ENCODE measurements around the gene SERP2. TPM values are rescaled to one million over a fixed set of nuclear protein-coding genes. Genes with fewer than 3 reads are reported as not detected.

SERP2 gene
- total RNA-seq, 1 donor, result 5.6 TPM

DNA sequence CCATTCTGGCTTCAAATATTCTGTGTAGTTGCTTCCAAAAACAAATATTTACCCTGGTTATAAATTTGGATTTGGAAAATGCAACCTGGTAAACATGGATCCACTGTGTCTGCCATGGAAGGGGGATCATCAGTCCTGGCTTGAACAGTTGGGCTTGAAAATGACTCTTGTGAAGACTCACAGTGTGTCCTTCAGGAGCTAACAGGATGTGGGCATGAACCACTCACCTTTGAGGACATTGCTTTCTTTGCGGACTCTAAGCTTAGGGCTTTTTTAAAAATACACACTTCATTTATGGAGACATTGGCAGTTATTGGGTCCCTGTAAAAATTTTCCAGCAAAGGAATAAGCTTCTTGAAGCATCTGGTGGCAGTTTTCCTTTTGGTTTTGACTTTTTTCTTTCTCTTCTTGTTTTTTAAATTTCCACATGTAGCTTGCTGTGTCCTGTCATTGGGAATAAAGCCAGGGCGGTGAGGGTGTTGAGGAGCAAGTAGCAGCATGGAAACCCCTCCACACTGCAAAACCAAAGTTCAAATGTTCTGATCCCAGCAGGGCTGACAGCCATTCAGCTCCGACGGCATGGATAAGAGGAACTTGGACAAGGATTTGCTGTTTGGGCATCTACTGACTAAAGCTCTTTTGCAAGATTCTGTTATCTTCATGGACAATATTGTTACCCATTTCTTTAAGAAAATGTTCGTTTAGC lies 39.5 kb upstream of the SERP2 start:
- DNase-seq (ENCODE audit: low read depth), result no peak
- TF ChIP-seq CTCF (IDR thresholded peaks at IDR 0.05; ENCODE audit: insufficient read depth, low read depth, low read length), result no peak
- H3K4me3 ChIP-seq (ENCODE audit: low read depth, low read length), result no peak overlapping the region

- no peak overlapping the region for H3K4me3 ChIP-seq (ENCODE audit: low read depth, low read length)
- DNase-seq (ENCODE audit: low read depth), result no peak
- TF ChIP-seq CTCF (IDR thresholded peaks at IDR 0.05; ENCODE audit: insufficient read depth, low read depth, low read length), result no peak
Observed at GRCh38 chr13:44334751-44335150, 38.9 kb upstream of the SERP2 start.

DNA sequence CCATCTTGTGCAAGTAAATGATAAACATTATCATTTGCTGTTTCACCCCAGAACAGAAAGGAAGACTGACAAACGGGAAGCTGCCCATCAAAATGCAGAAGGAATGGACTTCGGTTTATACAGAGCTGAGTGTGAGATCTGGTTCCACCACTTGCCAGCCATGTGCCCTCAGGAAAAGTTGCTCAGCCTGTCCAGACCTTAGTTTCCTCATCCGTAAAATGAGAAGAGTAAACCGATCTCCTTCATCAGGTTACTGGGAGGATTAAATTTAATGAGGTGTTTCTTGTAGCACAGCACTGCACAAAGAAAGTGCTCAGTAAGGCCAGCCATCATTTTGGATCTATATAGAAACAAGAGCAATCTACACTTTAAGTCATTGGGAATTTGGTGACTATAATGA lies 36.7 kb upstream of the SERP2 start:
- H3K4me3 ChIP-seq (ENCODE audit: low read depth, low read length), result no peak overlapping the region
- no peak for DNase-seq (ENCODE audit: low read depth)
- no peak for TF ChIP-seq CTCF (IDR thresholded peaks at IDR 0.05; ENCODE audit: insufficient read depth, low read depth, low read length)

DNA sequence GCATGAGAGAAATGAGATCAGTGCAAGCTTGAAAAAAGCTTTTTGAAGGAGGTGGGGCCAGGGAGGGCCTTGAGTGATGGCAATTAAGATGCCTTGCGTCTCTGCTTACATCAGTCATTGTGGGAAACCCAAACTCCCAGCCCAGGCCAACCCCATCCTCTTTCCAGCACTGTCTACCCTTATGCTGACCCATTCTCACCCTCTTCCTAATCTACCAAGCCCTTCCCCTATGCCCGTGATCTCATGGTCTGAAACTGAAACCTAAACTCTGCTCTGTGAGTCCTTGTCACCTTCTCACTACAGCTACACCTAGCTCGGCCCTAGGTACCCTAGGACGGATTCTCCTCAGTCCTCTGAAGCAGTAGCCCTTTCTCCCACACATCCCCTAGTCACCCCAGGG lies 36.0 kb upstream of the SERP2 start:
- no peak overlapping the region for H3K4me3 ChIP-seq (ENCODE audit: low read depth, low read length)
- TF ChIP-seq CTCF (IDR thresholded peaks at IDR 0.05; ENCODE audit: insufficient read depth, low read depth, low read length), result no peak
- no peak for DNase-seq (ENCODE audit: low read depth)

GRCh38 chr13:44340508-44340907 lies 33.1 kb upstream of the SERP2 start:
- no peak for DNase-seq (ENCODE audit: low read depth)

GRCh38 chr13:44342741-44343140 lies 30.9 kb upstream of the SERP2 start:
- H3K4me3 ChIP-seq (ENCODE audit: low read depth, low read length), result no peak overlapping the region
- no peak for TF ChIP-seq CTCF (IDR thresholded peaks at IDR 0.05; ENCODE audit: insufficient read depth, low read depth, low read length)
- DNase-seq (ENCODE audit: low read depth), result no peak

More at GRCh38 chr13:44340508-44340907, 33.1 kb upstream of the SERP2 start:
- no peak for TF ChIP-seq CTCF (IDR thresholded peaks at IDR 0.05; ENCODE audit: insufficient read depth, low read depth, low read length)
- no peak overlapping the region for H3K4me3 ChIP-seq (ENCODE audit: low read depth, low read length)

DNA sequence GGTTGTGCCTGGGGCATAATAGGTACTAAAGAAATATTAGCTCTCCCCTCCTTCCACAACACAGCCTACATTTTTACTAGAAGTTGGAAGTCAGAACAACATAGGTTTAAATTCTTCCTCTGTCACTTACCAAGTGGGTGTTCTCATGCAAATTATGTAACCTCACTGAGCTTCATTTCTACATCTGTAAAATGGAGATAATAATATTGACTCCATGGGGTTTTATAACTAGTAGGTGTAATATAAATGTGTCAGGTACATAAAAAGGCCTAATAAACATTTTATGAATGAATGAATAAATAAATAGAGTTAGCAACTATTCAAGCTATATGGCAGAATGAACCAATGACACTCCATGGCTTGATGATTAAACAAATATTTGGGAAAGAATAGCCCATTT lies 27.1 kb upstream of the SERP2 start:
- no peak for DNase-seq (ENCODE audit: low read depth)
- no peak for TF ChIP-seq CTCF (IDR thresholded peaks at IDR 0.05; ENCODE audit: insufficient read depth, low read depth, low read length)
- H3K4me3 ChIP-seq (ENCODE audit: low read depth, low read length), result no peak overlapping the region

All from fibroblast of villous mesenchyme (primary cell).